Sigmoid colon (tissue), 7 donors: ENCODE results near the gene GALNT10. TPM values are rescaled to one million over a fixed set of nuclear protein-coding genes. Genes with fewer than 3 reads are reported as not detected.

ENCODE experiments used
- DNase-seq: peaks from one replicate; pipeline ENCODE4 v3.0.0-alpha.2; 2019
- H3K27ac ChIP-seq, 4 donors: fragments of 200-600 bp; sonication (generic); one replicate each; pipeline ENCODE4 v1.5.1; 2016 to 2019; ENCODE audit warnings: mild to moderate bottlenecking in 1 of 4
- H3K27me3 ChIP-seq, 3 donors: fragments of 200-600 bp; sonication (generic); one replicate each; pipeline ENCODE4 v1.5.1; 2019; ENCODE audit warnings: mild to moderate bottlenecking in 1 of 3
- H3K36me3 ChIP-seq, 4 donors: fragments of 200-600 bp; sonication (generic); one replicate each; pipeline ENCODE4 v1.5.1; 2016 to 2019
- H3K4me1 ChIP-seq, 4 donors: fragments of 200-600 bp; sonication (generic); one replicate each; pipeline ENCODE4 v1.5.1; 2017 to 2019
- H3K4me3 ChIP-seq, 4 donors: fragments of 200-600 bp; sonication (generic); one replicate each; pipeline ENCODE4 v1.5.1; 2017 to 2019; ENCODE audit warnings: mild to moderate bottlenecking in 2 of 4, moderate library complexity in 1 of 4
- H3K9me3 ChIP-seq, 4 donors: fragments of 200-600 bp in 3 of 4; sonication (generic) in 3 of 4; one replicate each; pipeline versions ENCODE4 v1.5.1 to v1.6.1; 2013 to 2019
- CTCF ChIP-seq, 4 experiments: fragments of 450-650 bp in 3 of 4; fragments of 200-600 bp in 1 of 4; IDR thresholded peaks; one replicate each; pipeline ENCODE4 v1.5.1; 2016 to 2019; ENCODE audit warnings: antibody characterized with exemption in 4 of 4, mild to moderate bottlenecking in 3 of 4, moderate library complexity in 2 of 4
- EP300 ChIP-seq, 4 donors: sonication (generic); formaldehyde crosslinking; IDR thresholded peaks; one replicate each; pipeline ENCODE4 v1.6.1; 2017; ENCODE audit warnings: antibody characterized with exemption in 4 of 4
- POLR2A ChIP-seq, 2 donors: fragments of 450-650 bp; IDR thresholded peaks; one replicate each; pipeline ENCODE4 v1.6.1; 2016; ENCODE audit warnings: antibody characterized with exemption in 2 of 2, mild to moderate bottlenecking in 2 of 2, moderate library complexity in 2 of 2
- POLR2AphosphoS5 ChIP-seq, 4 donors: sonication (generic); formaldehyde crosslinking; IDR thresholded peaks; one replicate each; pipeline ENCODE4 v1.6.1; 2017; ENCODE audit warnings: antibody characterized with exemption in 4 of 4
- WGBS, 2 donors: extraction: QIAGEN DNeasy Blood & Tissue Kit; methylation state at CpG; one replicate each; pipeline ENCODE4 v1.1.7; 2013; 5-methylcytosine and 5-hydroxymethylcytosine counted together
- intact Hi-C: fragments of 100-400 bp; cut with DNase I; formaldehyde crosslinking; loops from one replicate; pipeline ENCODE4 v1.15.1; 2023
- polyA plus RNA-seq, 3 donors: library from polyadenylated mRNA; stranded (reverse); fragments of 200-250 nt; gene quantifications; one replicate each; pipeline ENCODE4 v1.2.3, GENCODE V29; 2013
- total RNA-seq, 4 donors: library from RNA; depleted of rRNA; stranded (reverse); fragments of >200 nt; gene quantifications; one replicate each; pipeline ENCODE4 v1.1.0, GENCODE V29; 2016
- donor health status: healthy with polysubstance abuse.
- donor health status: Bipolar disorder and iron deficiency.
- donor health status: healthy.

The GALNT10 gene
- total and polyA plus RNA-seq, 7 donors: 6.0 to 41.7 (median 24.3) TPM

DNA sequence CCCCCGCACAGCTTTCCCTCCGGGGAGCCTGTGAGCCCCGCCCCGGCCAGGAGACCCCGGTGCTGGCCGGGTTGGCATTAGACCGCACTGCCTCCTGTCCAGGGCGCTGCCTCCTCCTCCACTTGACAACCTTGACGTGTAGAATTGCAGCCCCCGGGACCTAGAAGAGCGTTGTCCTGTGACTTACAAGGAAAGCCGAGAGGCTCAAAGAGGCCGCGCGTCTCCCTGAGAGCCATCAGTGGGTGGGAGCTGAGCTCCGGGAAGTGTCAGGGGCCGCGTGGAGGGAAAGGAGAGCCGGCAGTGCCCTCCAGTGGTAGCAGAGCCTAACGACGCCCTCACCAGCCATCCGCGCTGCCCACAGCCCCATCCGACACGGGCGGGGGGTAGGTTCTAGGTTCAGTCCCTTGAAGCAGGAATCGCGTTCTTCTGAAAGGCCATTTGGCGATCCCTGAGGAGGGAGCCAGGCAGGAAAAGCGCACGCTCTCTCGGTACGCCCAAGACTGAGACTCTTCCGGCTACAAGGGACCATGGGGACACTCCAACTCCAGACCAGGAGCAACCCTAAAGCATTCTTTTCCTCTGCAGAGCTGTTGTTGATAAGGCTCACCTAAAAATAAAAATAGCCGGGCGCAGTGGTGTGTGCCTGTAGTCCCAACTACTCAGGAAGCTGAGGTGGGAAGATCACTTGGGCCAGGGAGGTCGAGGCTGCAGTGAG lies 214.7 kb downstream of the GALNT10 start:
- H3K4me1 ChIP-seq: peaks cover 0 to 16% (median 12%) of the 10 kb centered on the region in 4 donors
- no peaks in the 10 kb centered on the region for H3K27me3 ChIP-seq
- TF ChIP-seq POLR2AphosphoS5 (IDR thresholded peaks at IDR 0.05) (no peak), CTCF (IDR thresholded peaks at IDR 0.05) (peak; percentile 80 to 91 (median 81))
- DNase-seq: peak; percentile 90
- peak overlapping the region in 1 of 4 donors; percentile 32 for H3K27ac ChIP-seq
- intact Hi-C loops: loop anchor here (1.0 kb wide), 1 partner anchor 333 kb away; no protein-coding TSS in a partner anchor
- H3K4me3 ChIP-seq: peak overlapping the region in 3 of 4 donors; percentile 17 to 46 (median 38)
- H3K9me3 ChIP-seq: no peaks in the 10 kb centered on the region
- H3K36me3 ChIP-seq: peaks cover 0 to 7% (median 0%) of the 10 kb centered on the region in 4 donors
- 4 to 8% methylated on average over 37 of the region's 37 CpGs for WGBS, 2 donors

DNA sequence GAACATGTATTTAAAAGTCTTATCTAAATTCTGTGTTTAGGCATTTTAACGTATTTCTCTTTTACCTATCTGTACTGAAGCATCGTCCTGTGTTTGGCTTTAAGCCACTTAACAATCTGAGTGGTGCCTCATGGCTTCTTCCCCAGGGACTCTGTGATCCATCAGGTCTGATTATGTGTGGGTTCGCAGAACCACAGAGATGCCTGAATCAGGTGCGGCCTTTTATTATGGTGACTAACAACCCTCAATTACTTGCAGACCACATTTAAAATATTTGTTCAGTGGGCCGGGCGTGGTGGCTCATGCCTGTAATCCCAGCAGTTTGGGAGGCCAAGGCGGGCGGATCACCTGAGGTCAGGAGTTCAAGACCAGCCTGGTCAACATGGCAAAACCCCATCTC lies 215.7 kb downstream of the GALNT10 start:
- peak; percentile 49 for DNase-seq
- 23 to 74% methylated on average over 8 of the region's 8 CpGs for WGBS, 2 donors
- no peaks in the 10 kb centered on the region for H3K9me3 ChIP-seq
- no peak for TF ChIP-seq CTCF (IDR thresholded peaks at IDR 0.05)
- TF ChIP-seq EP300 (IDR thresholded peaks at IDR 0.05): no peak
- TF ChIP-seq POLR2AphosphoS5 (IDR thresholded peaks at IDR 0.05): no peak
- TF ChIP-seq POLR2A (IDR thresholded peaks at IDR 0.05): no peak
- intact Hi-C loops: no loop called here
- no peak overlapping the region for H3K4me3 ChIP-seq
- no peaks in the 10 kb centered on the region for H3K27me3 ChIP-seq
- H3K4me1 ChIP-seq: peaks cover 0 to 16% (median 12%) of the 10 kb centered on the region in 4 donors
- peaks cover 0 to 17% (median 7%) of the 10 kb centered on the region in 4 donors for H3K36me3 ChIP-seq
- H3K27ac ChIP-seq: no peak overlapping the region

- no peaks in the 10 kb centered on the region for H3K27me3 ChIP-seq
- no peaks in the 10 kb centered on the region for H3K9me3 ChIP-seq
- intact Hi-C loops: no loop called here
- no peak overlapping the region for H3K27ac ChIP-seq
- H3K36me3 ChIP-seq: peaks cover 0 to 23% (median 9%) of the 10 kb centered on the region in 4 donors
- H3K4me1 ChIP-seq: peaks cover 0 to 16% (median 12%) of the 10 kb centered on the region in 4 donors
- no peak overlapping the region for H3K4me3 ChIP-seq
- WGBS, 2 donors: 93 to 96% methylated on average over 4 of the region's 4 CpGs
- DNase-seq: no peak
- TF ChIP-seq POLR2AphosphoS5 (IDR thresholded peaks at IDR 0.05) (no peak), POLR2A (IDR thresholded peaks at IDR 0.05) (no peak), EP300 (IDR thresholded peaks at IDR 0.05) (no peak), CTCF (IDR thresholded peaks at IDR 0.05) (no peak)
These were observed 216.3 kb downstream of the GALNT10 start for GRCh38 chr5:154406826-154407225.

DNA sequence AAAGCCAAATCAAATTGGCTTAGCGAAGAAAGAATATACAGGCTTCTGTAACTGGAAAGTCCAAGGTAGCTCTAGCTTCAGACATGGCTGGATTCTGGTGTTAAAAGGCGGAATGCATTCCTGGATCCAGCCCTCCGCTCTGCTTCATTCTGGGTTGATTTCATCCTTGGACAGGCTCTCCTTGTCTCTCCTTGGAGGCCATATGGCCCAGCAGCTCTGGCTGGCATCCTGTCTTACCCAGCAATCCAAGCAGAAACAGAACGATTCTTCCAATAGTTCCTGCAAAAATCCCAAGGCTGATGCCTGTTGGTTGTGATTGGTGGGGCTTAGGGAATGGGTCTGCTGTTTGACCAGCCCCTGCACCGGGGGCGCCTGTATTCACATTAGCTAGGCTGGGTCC lies 218.3 kb downstream of the GALNT10 start:
- Histone ChIP-seq H3K36me3 (peaks cover 0 to 41% (median 14%) of the 10 kb centered on the region in 4 donors), H3K9me3 (no peaks in the 10 kb centered on the region), H3K4me1 (peaks cover 0 to 16% (median 12%) of the 10 kb centered on the region in 4 donors), H3K27ac (no peak overlapping the region), H3K4me3 (no peak overlapping the region), H3K27me3 (no peaks in the 10 kb centered on the region)
- peak; percentile 33 for DNase-seq
- TF ChIP-seq CTCF (IDR thresholded peaks at IDR 0.05): no peak
- no peak for TF ChIP-seq EP300 (IDR thresholded peaks at IDR 0.05)
- TF ChIP-seq POLR2A (IDR thresholded peaks at IDR 0.05): no peak
- TF ChIP-seq POLR2AphosphoS5 (IDR thresholded peaks at IDR 0.05): no peak
- intact Hi-C loops: no loop called here
- 95 to 96% methylated on average over 6 of the region's 6 CpGs for WGBS, 2 donors
